ENCODE results near the gene ZNF695.
"Not testable (repeated sequence)": the region's sequence is repeated elsewhere in the genome, so short reads cannot be mapped to it uniquely, and the experiment has no call there.

The ZNF695 gene

DNA sequence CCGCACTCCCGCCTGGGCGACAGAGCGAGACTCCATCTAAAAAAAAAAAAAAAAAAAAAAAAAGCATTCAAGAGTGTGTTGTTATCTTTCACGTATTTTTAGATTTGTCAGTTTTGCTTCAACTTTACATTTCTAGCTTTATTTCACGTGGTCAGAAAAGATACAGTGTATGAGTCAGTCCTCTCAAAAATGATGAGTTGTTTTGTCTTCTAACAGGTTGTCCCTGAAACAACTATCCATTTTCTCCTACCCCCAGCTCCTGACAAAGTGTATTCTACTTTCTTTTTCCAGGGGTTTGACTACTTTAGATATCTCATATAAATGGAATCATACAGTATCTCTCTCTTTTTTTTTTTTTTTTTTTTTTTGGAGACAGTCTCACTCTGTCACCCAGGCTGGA is 5.5 kb upstream of the ZNF695 start:
- Histone ChIP-seq H3K4me3 (ENCODE audit: low read depth in 1 of 5, low read length in 5 of 5) (no peak overlapping the region), H3K4me1 (ENCODE audit: control insufficient read depth in 5 of 5, insufficient read depth in 5 of 5, low read length in 5 of 5) (peaks cover 0 to under 1% (median 0%) of the 10 kb centered on the region in 5 donors), H3K36me3 (ENCODE audit: control insufficient read depth in 5 of 5, insufficient read depth in 5 of 5, low read length in 5 of 5) (no peaks in the 10 kb centered on the region), H3K9me3 (ENCODE audit: control insufficient read depth in 5 of 5, low read length in 5 of 5) (peaks cover 0 to 7% (median 0%) of the 10 kb centered on the region in 5 donors), H3K27ac (ENCODE audit: low read depth, low read length) (no peak overlapping the region), H3K9ac (ENCODE audit: low read length in 5 of 5) (no peak overlapping the region), H3K27me3 (ENCODE audit: control insufficient read depth in 5 of 5, insufficient read depth in 4 of 5, low read length in 5 of 5) (no peaks in the 10 kb centered on the region)

DNA sequence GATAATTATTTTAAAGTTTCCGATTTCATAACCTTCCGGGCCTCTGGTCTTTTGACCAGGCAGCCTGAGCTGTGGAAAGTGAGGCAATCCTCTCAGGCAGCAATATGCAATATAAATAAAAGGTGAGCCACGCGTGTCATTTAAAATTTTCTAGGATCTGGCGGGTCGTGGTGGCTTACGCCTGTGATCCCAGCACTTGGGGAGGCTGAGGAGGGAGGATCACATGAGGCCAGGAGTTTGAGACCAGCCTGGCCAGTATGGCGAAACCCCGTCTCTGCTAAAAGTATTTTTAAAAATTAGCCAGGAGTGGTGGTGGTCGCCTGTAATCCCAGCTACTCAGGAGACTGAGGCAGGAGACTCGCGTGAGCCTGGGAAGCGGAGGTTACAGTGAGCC is 546 bp upstream of the ZNF695 start:
- Histone ChIP-seq H3K36me3 (ENCODE audit: control insufficient read depth in 5 of 5, insufficient read depth in 5 of 5, low read length in 5 of 5) (no peaks in the 10 kb centered on the region), H3K4me1 (ENCODE audit: control insufficient read depth in 5 of 5, insufficient read depth in 5 of 5, low read length in 5 of 5) (peaks cover 0 to 13% (median 8%) of the 10 kb centered on the region in 5 donors), H3K27ac (ENCODE audit: low read depth, low read length) (no peak overlapping the region), H3K27me3 (ENCODE audit: control insufficient read depth in 5 of 5, insufficient read depth in 4 of 5, low read length in 5 of 5) (no peaks in the 10 kb centered on the region), H3K4me3 (ENCODE audit: low read depth in 1 of 5, low read length in 5 of 5) (peak overlapping the region; percentile 42 to 85 (median 77)), H3K9me3 (ENCODE audit: control insufficient read depth in 5 of 5, low read length in 5 of 5) (peaks cover 0 to 3% (median 0%) of the 10 kb centered on the region in 5 donors), H3K9ac (ENCODE audit: low read length in 5 of 5) (no peak overlapping the region)

DNA sequence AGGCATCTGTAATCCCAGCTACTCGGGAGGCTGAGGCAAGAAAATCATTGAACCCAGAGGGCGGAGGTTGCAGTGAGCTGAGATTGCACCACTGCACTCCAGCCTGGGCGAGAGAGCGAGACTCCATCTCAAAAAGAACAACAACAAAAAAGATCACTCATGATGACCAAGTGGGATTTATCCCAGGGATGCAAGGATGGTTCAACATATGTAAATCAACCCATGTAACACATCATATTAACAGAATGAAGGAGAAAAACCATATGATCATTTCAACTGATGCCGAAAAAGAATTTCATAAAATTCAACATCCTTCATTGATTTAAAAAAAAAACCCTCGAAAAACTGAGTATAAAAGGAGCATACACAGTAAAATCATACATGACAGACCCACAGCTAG is 3.8 kb downstream of the ZNF695 start:
- not testable (repeated sequence) for H3K4me3 ChIP-seq (ENCODE audit: low read depth in 1 of 5, low read length in 5 of 5); H3K27ac ChIP-seq (ENCODE audit: low read depth, low read length); H3K27me3 ChIP-seq (ENCODE audit: control insufficient read depth in 5 of 5, insufficient read depth in 4 of 5, low read length in 5 of 5); H3K9ac ChIP-seq (ENCODE audit: low read length in 5 of 5); H3K36me3 ChIP-seq (ENCODE audit: control insufficient read depth in 5 of 5, insufficient read depth in 5 of 5, low read length in 5 of 5)
- peaks cover 0 to 19% (median 7%) of the 10 kb centered on the region in 5 donors for H3K9me3 ChIP-seq (ENCODE audit: control insufficient read depth in 5 of 5, low read length in 5 of 5)
- H3K4me1 ChIP-seq (ENCODE audit: control insufficient read depth in 5 of 5, insufficient read depth in 5 of 5, low read length in 5 of 5): peaks cover 0 to 13% (median 8%) of the 10 kb centered on the region in 5 donors

DNA sequence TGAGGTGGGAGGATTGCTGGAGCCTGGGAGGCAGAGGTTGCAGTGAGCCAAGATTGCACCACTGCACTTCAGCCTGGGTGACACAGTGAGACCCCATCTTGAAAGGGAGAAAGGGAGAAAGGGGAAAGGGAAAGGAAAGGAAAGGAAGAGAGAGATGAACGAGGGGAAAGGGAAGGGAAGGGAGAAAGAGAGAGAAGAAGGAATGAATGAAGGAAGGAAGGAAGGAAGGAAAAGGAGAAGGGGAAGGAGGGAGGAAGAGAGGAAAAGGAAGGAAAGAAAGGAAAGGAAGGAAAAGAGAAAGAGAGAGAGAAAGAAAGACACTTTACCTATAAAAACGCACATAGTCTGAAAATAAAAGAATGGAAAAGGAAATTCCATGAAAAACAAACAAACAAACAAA is 18.0 kb downstream of the ZNF695 start:
- H3K36me3 ChIP-seq (ENCODE audit: control insufficient read depth in 5 of 5, insufficient read depth in 5 of 5, low read length in 5 of 5): no peaks in the 10 kb centered on the region
- no peaks in the 10 kb centered on the region for H3K27me3 ChIP-seq (ENCODE audit: control insufficient read depth in 5 of 5, insufficient read depth in 4 of 5, low read length in 5 of 5)
- peak overlapping the region in 1 of 5 donors; percentile 32 for H3K4me3 ChIP-seq (ENCODE audit: low read depth in 1 of 5, low read length in 5 of 5)
- no peak overlapping the region for H3K27ac ChIP-seq (ENCODE audit: low read depth, low read length)
- no peaks in the 10 kb centered on the region for H3K4me1 ChIP-seq (ENCODE audit: control insufficient read depth in 5 of 5, insufficient read depth in 5 of 5, low read length in 5 of 5)
- H3K9ac ChIP-seq (ENCODE audit: low read length in 5 of 5): no peak overlapping the region
- H3K9me3 ChIP-seq (ENCODE audit: control insufficient read depth in 5 of 5, low read length in 5 of 5): peaks cover 32 to 77% (median 74%) of the 10 kb centered on the region in 5 donors

DNA sequence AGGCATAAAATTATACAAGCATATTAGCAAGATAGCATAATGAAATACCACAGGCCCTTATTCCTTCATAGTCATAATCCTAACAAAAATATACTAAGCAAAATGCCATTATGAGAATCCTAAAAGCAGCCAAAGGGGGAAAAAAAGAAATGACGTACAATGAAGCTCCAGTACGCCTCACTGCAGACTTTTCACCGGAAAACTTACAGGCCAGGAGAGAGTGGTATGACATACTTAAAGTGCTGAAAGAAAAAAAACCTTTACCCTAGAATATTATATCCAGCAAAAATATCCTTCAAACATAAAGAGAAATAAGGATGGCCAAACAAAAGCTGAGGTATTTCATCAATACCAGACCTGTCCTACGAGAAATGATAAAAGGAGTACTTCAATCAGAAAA is 19.5 kb downstream of the ZNF695 start:
- no peaks in the 10 kb centered on the region for H3K4me1 ChIP-seq (ENCODE audit: control insufficient read depth in 5 of 5, insufficient read depth in 5 of 5, low read length in 5 of 5)
- peak overlapping the region in 1 of 5 donors; percentile 49 for H3K4me3 ChIP-seq (ENCODE audit: low read depth in 1 of 5, low read length in 5 of 5)
- peaks cover 34 to 88% (median 87%) of the 10 kb centered on the region in 5 donors for H3K9me3 ChIP-seq (ENCODE audit: control insufficient read depth in 5 of 5, low read length in 5 of 5)
- no peaks in the 10 kb centered on the region for H3K27me3 ChIP-seq (ENCODE audit: control insufficient read depth in 5 of 5, insufficient read depth in 4 of 5, low read length in 5 of 5)
- no peak overlapping the region for H3K27ac ChIP-seq (ENCODE audit: low read depth, low read length)
- no peaks in the 10 kb centered on the region for H3K36me3 ChIP-seq (ENCODE audit: control insufficient read depth in 5 of 5, insufficient read depth in 5 of 5, low read length in 5 of 5)
- no peak overlapping the region for H3K9ac ChIP-seq (ENCODE audit: low read length in 5 of 5)

DNA sequence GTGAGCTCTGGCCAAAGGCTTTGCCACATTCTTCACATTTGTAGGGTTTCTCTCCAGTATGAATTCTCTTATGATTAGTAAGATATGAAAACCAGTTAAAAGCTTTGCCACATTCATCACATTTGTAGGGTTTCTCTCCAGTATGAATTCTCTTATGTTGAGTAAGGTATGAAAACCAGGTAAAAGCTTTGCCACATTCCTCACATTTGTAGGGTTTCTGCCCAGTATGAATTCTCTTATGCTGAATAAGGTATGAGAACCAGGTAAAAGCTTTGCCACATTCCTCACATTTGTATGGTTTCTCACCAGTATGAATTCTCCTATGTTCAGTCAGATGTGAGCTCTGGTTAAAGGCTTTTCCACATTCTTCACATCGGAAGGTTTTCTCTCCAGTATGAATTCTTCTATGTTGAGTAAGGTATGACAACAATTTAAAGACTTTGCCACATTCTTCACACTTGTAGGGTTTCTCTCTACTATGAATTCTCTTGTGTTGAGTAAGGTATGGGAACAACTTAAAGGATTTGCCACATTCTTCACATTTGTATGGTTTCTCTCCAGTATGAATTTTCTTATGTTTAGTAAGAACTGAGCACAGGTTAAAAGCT is 20.7 kb downstream of the ZNF695 start:
- Histone ChIP-seq H3K4me1 (ENCODE audit: control insufficient read depth in 5 of 5, insufficient read depth in 5 of 5, low read length in 5 of 5) (no peaks in the 10 kb centered on the region), H3K9me3 (ENCODE audit: control insufficient read depth in 5 of 5, low read length in 5 of 5) (peaks cover 34 to 88% (median 82%) of the 10 kb centered on the region in 5 donors), H3K36me3 (ENCODE audit: control insufficient read depth in 5 of 5, insufficient read depth in 5 of 5, low read length in 5 of 5) (no peaks in the 10 kb centered on the region), H3K9ac (ENCODE audit: low read length in 5 of 5) (no peak overlapping the region), H3K27ac (ENCODE audit: low read depth, low read length) (no peak overlapping the region), H3K27me3 (ENCODE audit: control insufficient read depth in 5 of 5, insufficient read depth in 4 of 5, low read length in 5 of 5) (no peaks in the 10 kb centered on the region), H3K4me3 (ENCODE audit: low read depth in 1 of 5, low read length in 5 of 5) (peak overlapping the region in 2 of 5 donors; percentile 35 to 49)

DNA sequence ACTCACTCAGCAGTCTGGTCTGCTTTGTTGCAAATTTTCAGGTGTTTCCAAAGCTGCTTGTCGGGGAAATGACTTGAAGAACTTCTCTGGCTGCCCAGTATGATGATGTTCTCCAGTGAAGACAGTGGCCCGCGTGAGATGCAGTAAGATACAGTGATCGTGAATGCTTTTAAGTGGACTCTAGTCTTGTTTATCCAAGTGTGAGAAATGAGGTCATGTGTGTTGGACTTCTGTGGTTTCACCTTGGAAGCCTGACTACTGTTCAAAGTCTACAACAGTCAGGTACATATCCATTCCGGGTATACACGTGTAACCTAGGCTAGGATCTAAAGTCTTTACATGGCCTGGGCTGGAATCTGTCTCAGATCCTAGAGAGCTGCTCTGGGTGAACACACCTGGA is 29.1 kb downstream of the ZNF695 start:
- Histone ChIP-seq H3K4me3 (ENCODE audit: low read depth in 1 of 5, low read length in 5 of 5) (no peak overlapping the region), H3K4me1 (ENCODE audit: control insufficient read depth in 5 of 5, insufficient read depth in 5 of 5, low read length in 5 of 5) (no peaks in the 10 kb centered on the region), H3K9me3 (ENCODE audit: control insufficient read depth in 5 of 5, low read length in 5 of 5) (peaks cover 5 to 37% (median 34%) of the 10 kb centered on the region in 5 donors), H3K27me3 (ENCODE audit: control insufficient read depth in 5 of 5, insufficient read depth in 4 of 5, low read length in 5 of 5) (no peaks in the 10 kb centered on the region), H3K36me3 (ENCODE audit: control insufficient read depth in 5 of 5, insufficient read depth in 5 of 5, low read length in 5 of 5) (no peaks in the 10 kb centered on the region), H3K27ac (ENCODE audit: low read depth, low read length) (no peak overlapping the region), H3K9ac (ENCODE audit: low read length in 5 of 5) (no peak overlapping the region)

DNA sequence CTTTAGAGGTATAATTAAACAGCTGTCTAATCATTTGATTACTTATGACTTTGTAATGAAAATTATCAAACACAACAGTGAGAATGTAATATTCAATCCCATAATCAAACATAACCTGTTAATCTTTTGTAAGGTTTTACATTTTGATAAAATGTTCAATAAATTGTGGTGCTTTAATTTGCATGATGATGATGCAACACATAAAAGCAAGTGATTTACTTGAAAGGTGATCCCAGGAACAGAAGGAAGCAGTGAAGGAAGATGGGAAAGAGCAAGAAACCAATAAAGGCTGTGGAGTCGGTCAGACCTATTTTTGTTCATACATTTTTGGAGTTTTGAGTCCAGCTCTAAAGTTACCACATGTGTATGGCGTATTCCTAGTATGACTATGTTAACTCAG is 29.6 kb downstream of the ZNF695 start:
- Histone ChIP-seq H3K4me3 (ENCODE audit: low read depth in 1 of 5, low read length in 5 of 5) (no peak overlapping the region), H3K9me3 (ENCODE audit: control insufficient read depth in 5 of 5, low read length in 5 of 5) (peaks cover 5 to 32% (median 29%) of the 10 kb centered on the region in 5 donors), H3K9ac (ENCODE audit: low read length in 5 of 5) (no peak overlapping the region), H3K27ac (ENCODE audit: low read depth, low read length) (no peak overlapping the region), H3K27me3 (ENCODE audit: control insufficient read depth in 5 of 5, insufficient read depth in 4 of 5, low read length in 5 of 5) (no peaks in the 10 kb centered on the region), H3K36me3 (ENCODE audit: control insufficient read depth in 5 of 5, insufficient read depth in 5 of 5, low read length in 5 of 5) (no peaks in the 10 kb centered on the region), H3K4me1 (ENCODE audit: control insufficient read depth in 5 of 5, insufficient read depth in 5 of 5, low read length in 5 of 5) (no peaks in the 10 kb centered on the region)

DNA sequence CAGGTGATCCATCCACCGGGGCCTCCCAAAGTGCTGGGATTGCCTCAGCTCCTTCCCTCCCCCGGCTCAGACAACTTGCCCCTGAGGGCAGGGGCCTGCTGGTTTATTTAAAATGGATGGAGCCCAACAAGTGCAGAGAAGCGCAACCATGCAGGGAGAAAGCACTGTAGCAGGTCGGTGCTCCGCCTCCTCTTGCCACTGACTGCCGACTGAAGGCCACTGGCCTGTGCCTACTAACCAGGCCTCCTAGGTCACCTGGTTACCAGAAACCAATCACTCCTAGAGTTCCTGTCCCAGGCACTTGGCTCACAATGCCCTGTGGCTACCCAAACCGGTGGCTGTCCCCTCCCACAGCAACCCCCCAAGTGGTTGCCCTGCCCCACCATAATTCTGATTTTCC is 35.9 kb downstream of the ZNF695 start:
- Histone ChIP-seq H3K9ac (ENCODE audit: low read length in 5 of 5) (no peak overlapping the region), H3K4me3 (ENCODE audit: low read depth in 1 of 5, low read length in 5 of 5) (no peak overlapping the region), H3K27me3 (ENCODE audit: control insufficient read depth in 5 of 5, insufficient read depth in 4 of 5, low read length in 5 of 5) (no peaks in the 10 kb centered on the region), H3K9me3 (ENCODE audit: control insufficient read depth in 5 of 5, low read length in 5 of 5) (peaks cover 0 to 9% (median 5%) of the 10 kb centered on the region in 5 donors), H3K36me3 (ENCODE audit: control insufficient read depth in 5 of 5, insufficient read depth in 5 of 5, low read length in 5 of 5) (no peaks in the 10 kb centered on the region), H3K4me1 (ENCODE audit: control insufficient read depth in 5 of 5, insufficient read depth in 5 of 5, low read length in 5 of 5) (peaks cover 0 to 5% (median 0%) of the 10 kb centered on the region in 5 donors), H3K27ac (ENCODE audit: low read depth, low read length) (no peak overlapping the region)

DNA sequence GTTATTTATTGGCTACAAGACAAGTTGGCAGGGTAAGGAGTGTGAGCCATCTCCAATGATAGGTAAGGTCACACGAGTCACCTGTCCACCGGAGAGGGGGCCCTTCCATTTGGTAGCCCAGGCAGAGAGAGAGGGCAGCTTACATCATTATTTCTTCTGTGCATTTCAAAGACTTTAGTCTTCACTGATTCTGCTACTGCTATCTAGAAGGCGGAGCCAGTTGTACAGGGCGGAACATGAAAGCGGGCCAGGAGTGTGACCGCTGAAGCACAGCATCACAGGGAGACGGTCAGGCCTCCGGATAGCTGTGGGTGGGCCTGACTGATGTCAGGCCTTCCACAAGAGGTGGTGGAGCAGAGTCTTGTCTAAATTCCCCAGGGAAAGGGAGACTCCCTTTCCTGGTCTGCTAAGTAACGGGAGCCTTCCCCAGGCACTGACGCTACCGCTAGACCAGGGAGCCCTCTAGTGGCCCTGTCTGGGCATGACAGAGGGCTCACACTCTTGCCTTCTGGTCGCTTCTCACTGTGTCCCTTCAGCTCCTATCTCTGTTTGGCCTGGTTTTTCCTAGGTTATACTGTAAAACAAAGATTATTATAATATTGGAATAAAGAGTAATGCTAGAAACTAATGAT is 36.7 kb downstream of the ZNF695 start:
- Histone ChIP-seq H3K9me3 (ENCODE audit: control insufficient read depth in 5 of 5, low read length in 5 of 5) (peaks cover 0 to 9% (median 5%) of the 10 kb centered on the region in 5 donors), H3K36me3 (ENCODE audit: control insufficient read depth in 5 of 5, insufficient read depth in 5 of 5, low read length in 5 of 5) (no peaks in the 10 kb centered on the region), H3K9ac (ENCODE audit: low read length in 5 of 5) (no peak overlapping the region), H3K27me3 (ENCODE audit: control insufficient read depth in 5 of 5, insufficient read depth in 4 of 5, low read length in 5 of 5) (no peaks in the 10 kb centered on the region), H3K27ac (ENCODE audit: low read depth, low read length) (no peak overlapping the region), H3K4me3 (ENCODE audit: low read depth in 1 of 5, low read length in 5 of 5) (peak overlapping the region; percentile 36 to 49 (median 46)), H3K4me1 (ENCODE audit: control insufficient read depth in 5 of 5, insufficient read depth in 5 of 5, low read length in 5 of 5) (peaks cover 0 to 5% (median 0%) of the 10 kb centered on the region in 5 donors)

Data from subcutaneous abdominal adipose tissue (tissue), 5 donors.